Loucy (cell line): ENCODE results near the gene ENDOD1.

Source experiments
- H2AFZ ChIP-seq: fragments of 200-600 bp; sonication (generic); 2 replicates; pipeline ENCODE4 v1.6.0; 2016; ENCODE audit warnings: antibody characterized with exemption, mild to moderate bottlenecking, low read length, moderate library complexity
- H3F3A ChIP-seq: fragments of 200-600 bp; 2 replicates; pipeline ENCODE4 v1.6.0; 2016; ENCODE audit warnings: antibody characterized with exemption, low read depth, mild to moderate bottlenecking
- H3K27me3 ChIP-seq: fragments of 200-600 bp; sonication (generic); 2 replicates; pipeline ENCODE4 v1.6.1; 2014; ENCODE audit warnings: low read length, mild to moderate bottlenecking; ENCODE audit not compliant: insufficient read depth, poor library complexity, severe bottlenecking
- H3K36me3 ChIP-seq: fragments of 200-600 bp; sonication (generic); 2 replicates; pipeline ENCODE4 v1.6.1; 2016; ENCODE audit warnings: low read length; ENCODE audit not compliant: insufficient read depth
- H3K4me1 ChIP-seq: fragments of 200-600 bp; sonication (generic); 2 replicates; pipeline ENCODE4 v1.5.1; 2014; ENCODE audit warnings: low read length, mild to moderate bottlenecking; ENCODE audit not compliant: insufficient read depth, poor library complexity, severe bottlenecking
- H3K4me2 ChIP-seq: fragments of 200-600 bp; sonication (generic); 2 replicates; pipeline ENCODE4 v1.6.0; 2014; ENCODE audit warnings: antibody characterized with exemption, low read length, low read depth, mild to moderate bottlenecking; ENCODE audit not compliant: poor library complexity, severe bottlenecking
- H3K4me3 ChIP-seq: fragments of 200-600 bp; sonication (generic); 2 replicates; pipeline ENCODE4 v1.5.1; 2014; ENCODE audit warnings: low read length, mild to moderate bottlenecking, mixed read lengths; ENCODE audit not compliant: poor library complexity, severe bottlenecking
- H3K79me2 ChIP-seq: fragments of 200-600 bp; sonication (generic); 2 replicates; pipeline ENCODE4 v1.6.1; 2014; ENCODE audit warnings: low read length; ENCODE audit not compliant: insufficient read depth
- H3K9ac ChIP-seq: fragments of 200-600 bp; sonication (generic); 2 replicates; pipeline ENCODE4 v1.6.0; 2014; ENCODE audit warnings: mild to moderate bottlenecking, low read depth, low read length, moderate library complexity; ENCODE audit not compliant: poor library complexity, severe bottlenecking
- H3K9me2 ChIP-seq: fragments of 200-600 bp; sonication (generic); replicated peaks from 2 replicates; pipeline ENCODE4 v1.6.1; 2016; ENCODE audit warnings: low read depth, low read length, mixed read lengths
- H3K9me3 ChIP-seq: fragments of 200-600 bp; sonication (generic); 2 replicates; pipeline ENCODE4 v1.6.1; 2014; ENCODE audit warnings: mild to moderate bottlenecking, antibody characterized with exemption, low read length, low read depth; ENCODE audit not compliant: insufficient read depth
- H4K20me1 ChIP-seq: fragments of 200-600 bp; sonication (generic); 2 replicates; pipeline ENCODE4 v1.6.0; 2014; ENCODE audit warnings: antibody characterized with exemption, low read length, mild to moderate bottlenecking; ENCODE audit not compliant: insufficient read depth, poor library complexity, severe bottlenecking
- EZH2phosphoT487 ChIP-seq: fragments of 200-600 bp; IDR thresholded peaks from 2 replicates; pipeline ENCODE4 v1.6.1; 2018; ENCODE audit warnings: antibody characterized with exemption, mild to moderate bottlenecking, moderate library complexity, borderline replicate concordance
- TF ChIP-seq, protein P1 (sequence below): fragments of 200-600 bp; sonication (generic); conservative IDR thresholded peaks from 2 replicates; pipeline ENCODE4 v1.5.1; 2014; ENCODE audit warnings: mild to moderate bottlenecking, antibody characterized with exemption, low read length

Gene ENDOD1

GRCh38 chr11:95132956-95133355 is 43.3 kb downstream of the ENDOD1 start:
- H3K9me3 ChIP-seq, result no peaks in the 10 kb centered on the region
- peaks cover 32% of the 10 kb centered on the region for H3K36me3 ChIP-seq
- H3K79me2 ChIP-seq, result no peaks in the 10 kb centered on the region
- H3K4me3 ChIP-seq, result no peak overlapping the region
- no peaks in the 10 kb centered on the region for H3K9me2 ChIP-seq
- peaks cover 13% of the 10 kb centered on the region for H3K4me1 ChIP-seq
- H3K9ac ChIP-seq, result no peak overlapping the region
- H3F3A ChIP-seq, result no peaks in the 10 kb centered on the region
- H3K4me2 ChIP-seq, result no peak overlapping the region
- TF ChIP-seq, protein P1, sequence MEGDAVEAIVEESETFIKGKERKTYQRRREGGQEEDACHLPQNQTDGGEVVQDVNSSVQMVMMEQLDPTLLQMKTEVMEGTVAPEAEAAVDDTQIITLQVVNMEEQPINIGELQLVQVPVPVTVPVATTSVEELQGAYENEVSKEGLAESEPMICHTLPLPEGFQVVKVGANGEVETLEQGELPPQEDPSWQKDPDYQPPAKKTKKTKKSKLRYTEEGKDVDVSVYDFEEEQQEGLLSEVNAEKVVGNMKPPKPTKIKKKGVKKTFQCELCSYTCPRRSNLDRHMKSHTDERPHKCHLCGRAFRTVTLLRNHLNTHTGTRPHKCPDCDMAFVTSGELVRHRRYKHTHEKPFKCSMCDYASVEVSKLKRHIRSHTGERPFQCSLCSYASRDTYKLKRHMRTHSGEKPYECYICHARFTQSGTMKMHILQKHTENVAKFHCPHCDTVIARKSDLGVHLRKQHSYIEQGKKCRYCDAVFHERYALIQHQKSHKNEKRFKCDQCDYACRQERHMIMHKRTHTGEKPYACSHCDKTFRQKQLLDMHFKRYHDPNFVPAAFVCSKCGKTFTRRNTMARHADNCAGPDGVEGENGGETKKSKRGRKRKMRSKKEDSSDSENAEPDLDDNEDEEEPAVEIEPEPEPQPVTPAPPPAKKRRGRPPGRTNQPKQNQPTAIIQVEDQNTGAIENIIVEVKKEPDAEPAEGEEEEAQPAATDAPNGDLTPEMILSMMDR, result no peak
- TF ChIP-seq EZH2phosphoT487, result no peak
- no peaks in the 10 kb centered on the region for H3K27me3 ChIP-seq
- H4K20me1 ChIP-seq, result no peaks in the 10 kb centered on the region
- no peak overlapping the region for H2AFZ ChIP-seq

DNA sequence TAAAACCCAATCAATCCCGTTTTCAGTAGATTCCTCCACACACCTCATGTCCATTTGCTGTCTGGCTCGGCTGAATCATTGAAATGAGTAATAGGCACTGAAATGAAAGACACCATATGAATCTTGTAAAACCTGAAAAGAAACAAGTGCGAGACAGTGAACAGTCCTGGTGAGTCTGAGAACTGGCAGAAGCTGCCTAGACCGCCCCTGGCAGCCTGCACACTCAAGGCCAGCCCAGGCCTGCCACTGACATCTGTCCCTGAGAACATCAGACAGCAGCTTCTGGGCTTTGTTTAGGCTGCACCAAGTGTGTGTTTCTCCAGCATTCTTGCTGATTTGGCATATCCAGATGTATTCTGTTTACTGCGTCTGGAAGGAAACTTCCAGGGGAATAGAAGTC is 44.8 kb downstream of the ENDOD1 start:
- Histone ChIP-seq H3K36me3 (peaks cover 17% of the 10 kb centered on the region), H4K20me1 (no peaks in the 10 kb centered on the region), H3K9me3 (no peaks in the 10 kb centered on the region), H3K79me2 (no peaks in the 10 kb centered on the region), H3K4me1 (peaks cover 17% of the 10 kb centered on the region), H2AFZ (no peak overlapping the region), H3K9ac (no peak overlapping the region), H3K27me3 (no peaks in the 10 kb centered on the region), H3K9me2 (no peaks in the 10 kb centered on the region), H3K4me3 (no peak overlapping the region), H3F3A (no peaks in the 10 kb centered on the region), H3K4me2 (no peak overlapping the region)
- no peak for TF ChIP-seq EZH2phosphoT487
- TF ChIP-seq, protein P1, result no peak

- H3K9me2 ChIP-seq, result no peaks in the 10 kb centered on the region
- no peak overlapping the region for H3K4me2 ChIP-seq
- peaks cover 10% of the 10 kb centered on the region for H3K36me3 ChIP-seq
- no peaks in the 10 kb centered on the region for H3K27me3 ChIP-seq
- H4K20me1 ChIP-seq, result no peaks in the 10 kb centered on the region
- no peak overlapping the region for H3K4me3 ChIP-seq
- H3F3A ChIP-seq, result no peaks in the 10 kb centered on the region
- H2AFZ ChIP-seq, result no peak overlapping the region
- no peak for TF ChIP-seq EZH2phosphoT487
- TF ChIP-seq, protein P1, result no peak
- H3K9ac ChIP-seq, result no peak overlapping the region
- H3K9me3 ChIP-seq, result no peaks in the 10 kb centered on the region
- H3K4me1 ChIP-seq, result peaks cover 17% of the 10 kb centered on the region
- no peaks in the 10 kb centered on the region for H3K79me2 ChIP-seq
Observed at GRCh38 chr11:95135155-95135554, 45.5 kb downstream of the ENDOD1 start.
